OCI-LY1 (cell line): ENCODE results near the gene PIK3CA.

ENCODE experiments used
- H2AFZ ChIP-seq: fragments of 200-600 bp; sonication (generic), shearing (Covaris generic); 2 replicates; pipeline ENCODE4 v1.6.0; 2014; ENCODE audit warnings: antibody characterized with exemption, mild to moderate bottlenecking, low read length
- H3F3A ChIP-seq: fragments of 200-600 bp; sonication (generic), shearing (Covaris generic); 2 replicates; pipeline ENCODE4 v1.6.0; 2014; ENCODE audit warnings: mild to moderate bottlenecking, antibody characterized with exemption, low read length, moderate library complexity; ENCODE audit not compliant: insufficient read depth
- H3K27ac ChIP-seq: fragments of 200-600 bp; sonication (generic); 2 replicates; pipeline ENCODE4 v1.5.1; 2014; ENCODE audit warnings: low read length, mixed run types, mild to moderate bottlenecking, low read depth; ENCODE audit not compliant: poor library complexity, severe bottlenecking
- H3K27me3 ChIP-seq: fragments of 200-600 bp; sonication (generic); 2 replicates; pipeline ENCODE4 v1.6.0; 2014; ENCODE audit warnings: antibody characterized with exemption, mild to moderate bottlenecking, low read length, moderate library complexity; ENCODE audit not compliant: insufficient read depth
- H3K36me3 ChIP-seq: fragments of 200-600 bp; sonication (generic); 2 replicates; pipeline ENCODE4 v1.6.1; 2014; ENCODE audit warnings: mild to moderate bottlenecking, antibody characterized with exemption, low read length, moderate library complexity, mixed read lengths; ENCODE audit not compliant: insufficient read depth
- H3K4me1 ChIP-seq: fragments of 200-600 bp; sonication (generic); 2 replicates; pipeline ENCODE4 v1.5.1; 2014; ENCODE audit warnings: mild to moderate bottlenecking, low read length, moderate library complexity; ENCODE audit not compliant: insufficient read depth, severe bottlenecking
- H3K4me2 ChIP-seq: fragments of 200-600 bp; sonication (generic), shearing (Covaris generic); 2 replicates; pipeline ENCODE4 v1.6.1; 2014; ENCODE audit warnings: low read length
- H3K4me3 ChIP-seq: fragments of 200-600 bp; sonication (generic); 2 replicates; pipeline ENCODE4 v1.5.1; 2014; ENCODE audit warnings: low read length, low read depth, mild to moderate bottlenecking, mixed read lengths; ENCODE audit not compliant: poor library complexity, severe bottlenecking
- H3K79me2 ChIP-seq: fragments of 200-600 bp; shearing (Covaris generic); 2 replicates; pipeline ENCODE4 v1.6.1; 2016; ENCODE audit warnings: mixed run types, low read length, mixed read lengths; ENCODE audit not compliant: insufficient read depth
- H3K9ac ChIP-seq: fragments of 200-600 bp; sonication (generic), shearing (Covaris generic); 2 replicates; pipeline ENCODE4 v1.6.1; 2014; ENCODE audit warnings: mild to moderate bottlenecking, low read length, mixed read lengths
- H3K9me2 ChIP-seq: fragments of 200-600 bp; sonication (generic), shearing (Covaris generic); 2 replicates; pipeline ENCODE4 v1.6.1; 2014; ENCODE audit warnings: low read depth, mild to moderate bottlenecking, low read length, mixed read lengths
- H3K9me3 ChIP-seq: fragments of 200-600 bp; shearing (Covaris generic); 2 replicates; pipeline ENCODE4 v1.6.1; 2014; ENCODE audit warnings: low read length, mixed read lengths
- H4K20me1 ChIP-seq: fragments of 200-600 bp; sonication (generic), shearing (Covaris generic); 2 replicates; pipeline ENCODE4 v1.6.0; 2016; ENCODE audit warnings: mild to moderate bottlenecking, low read length; ENCODE audit not compliant: insufficient read depth
- CTCF ChIP-seq: fragments of 200-600 bp; sonication (generic), shearing (Covaris generic); IDR thresholded peaks from 2 replicates; pipeline ENCODE4 v1.5.1; 2017; ENCODE audit warnings: mild to moderate bottlenecking, antibody characterized with exemption, low read length, moderate library complexity, mixed read lengths
- EZH2 ChIP-seq: fragments of 200-600 bp; sonication (generic), shearing (Covaris generic); IDR thresholded peaks from 2 replicates; pipeline ENCODE4 v1.8.0; 2017; ENCODE audit warnings: borderline replicate concordance, mixed run types, mild to moderate bottlenecking, antibody characterized with exemption, low read length, moderate library complexity, mixed read lengths

The PIK3CA gene

GRCh38 chr3:179133575-179133974, 14.6 kb upstream of the PIK3CA start:
- H3K4me2 ChIP-seq: no peak overlapping the region

GRCh38 chr3:179136195-179136594, 12.0 kb upstream of the PIK3CA start:
- H3K79me2 ChIP-seq: no peaks in the 10 kb centered on the region
- no peaks in the 10 kb centered on the region for H3K36me3 ChIP-seq
- no peak overlapping the region for H3K9ac ChIP-seq
- no peaks in the 10 kb centered on the region for H3K27me3 ChIP-seq
- no peak overlapping the region for H3K4me2 ChIP-seq
- no peak overlapping the region for H3K4me3 ChIP-seq
- no peaks in the 10 kb centered on the region for H3F3A ChIP-seq
- H4K20me1 ChIP-seq: no peaks in the 10 kb centered on the region
- peaks cover 4% of the 10 kb centered on the region; the same call in 1 of the 2 replicates for H3K9me3 ChIP-seq
- H2AFZ ChIP-seq: no peak overlapping the region
- no peaks in the 10 kb centered on the region for H3K9me2 ChIP-seq
- no peak overlapping the region for H3K27ac ChIP-seq
- H3K4me1 ChIP-seq: peaks cover 4% of the 10 kb centered on the region
- TF ChIP-seq EZH2: no peak
- no peak for TF ChIP-seq CTCF

More at GRCh38 chr3:179133575-179133974, 14.6 kb upstream of the PIK3CA start:
- H3K4me1 ChIP-seq: peaks cover 4% of the 10 kb centered on the region
- no peaks in the 10 kb centered on the region for H3K79me2 ChIP-seq
- no peaks in the 10 kb centered on the region for H3F3A ChIP-seq
- no peaks in the 10 kb centered on the region for H3K9me2 ChIP-seq
- no peak overlapping the region for H2AFZ ChIP-seq
- TF ChIP-seq CTCF (no peak), EZH2 (no peak)
- no peaks in the 10 kb centered on the region for H3K27me3 ChIP-seq
- no peaks in the 10 kb centered on the region for H4K20me1 ChIP-seq
- no peak overlapping the region for H3K27ac ChIP-seq
- H3K4me3 ChIP-seq: no peak overlapping the region
- no peaks in the 10 kb centered on the region for H3K36me3 ChIP-seq
- H3K9ac ChIP-seq: no peak overlapping the region
- no peaks in the 10 kb centered on the region for H3K9me3 ChIP-seq

- Histone ChIP-seq H3K36me3 (no peaks in the 10 kb centered on the region), H3K27ac (no peak overlapping the region), H4K20me1 (no peaks in the 10 kb centered on the region), H3K9me2 (no peaks in the 10 kb centered on the region), H3K9ac (no peak overlapping the region), H3K9me3 (peaks cover 4% of the 10 kb centered on the region; the same call in 1 of the 2 replicates), H3K4me3 (no peak overlapping the region), H3K4me1 (peaks cover 3% of the 10 kb centered on the region), H3K4me2 (no peak overlapping the region), H3K27me3 (no peaks in the 10 kb centered on the region), H2AFZ (no peak overlapping the region), H3F3A (no peaks in the 10 kb centered on the region), H3K79me2 (no peaks in the 10 kb centered on the region)
- TF ChIP-seq EZH2 (no peak), CTCF (no peak)
These were observed 6.3 kb upstream of the PIK3CA start for GRCh38 chr3:179141890-179142289.
